Superior temporal gyrus (tissue), 1 donor: ENCODE data around the gene AP1G1.
A peak's percentile ranks its signal among the peaks of the same experiment; 100 is the strongest.

Experiments used
- DNase-seq: peaks from one replicate; pipeline ENCODE4 v3.0.0-alpha.2; 2016; ENCODE audit errors: extremely low spot score

AP1G1 gene

DNA sequence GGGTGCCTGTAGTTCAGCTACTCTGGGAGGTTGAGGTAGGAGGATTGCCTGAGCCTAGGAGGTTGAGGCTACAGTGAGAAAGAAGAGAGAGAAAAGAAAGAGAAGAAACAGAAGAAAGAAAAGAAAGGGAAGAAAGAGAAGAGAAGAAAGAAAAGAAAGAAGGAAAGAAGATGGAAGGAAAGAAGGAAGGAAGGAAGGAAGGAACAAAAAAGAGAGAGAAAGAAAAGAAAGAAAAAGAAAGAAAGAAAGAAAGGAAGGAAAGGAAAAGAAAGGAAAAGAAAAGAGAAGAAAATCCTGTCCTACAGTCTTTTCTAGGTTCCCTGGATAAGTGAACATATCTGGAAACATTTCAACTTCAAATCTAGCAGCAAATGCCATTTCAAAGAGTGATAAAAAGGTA, 54.5 kb downstream of the AP1G1 start:
- DNase-seq, result no peak

DNA sequence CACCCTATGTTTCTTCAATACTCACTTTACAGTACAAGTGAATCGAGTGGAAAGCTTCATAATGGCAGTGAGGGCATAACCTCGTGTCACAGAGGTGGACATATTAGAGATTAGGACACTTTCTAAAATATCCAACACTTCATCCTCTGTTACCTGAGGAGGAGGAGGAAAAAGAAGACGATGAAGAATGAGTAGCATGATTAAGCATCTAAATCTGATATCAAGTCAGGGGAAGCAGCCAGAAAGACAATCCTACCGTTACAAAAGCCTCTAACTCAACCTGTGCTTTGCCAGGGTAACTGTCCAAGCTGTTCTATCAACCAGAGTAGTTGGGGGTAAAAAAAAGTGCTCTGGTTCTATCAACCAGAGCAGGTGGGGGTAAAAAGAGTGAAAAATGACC, 60.4 kb downstream of the AP1G1 start:
- no peak for DNase-seq

DNA sequence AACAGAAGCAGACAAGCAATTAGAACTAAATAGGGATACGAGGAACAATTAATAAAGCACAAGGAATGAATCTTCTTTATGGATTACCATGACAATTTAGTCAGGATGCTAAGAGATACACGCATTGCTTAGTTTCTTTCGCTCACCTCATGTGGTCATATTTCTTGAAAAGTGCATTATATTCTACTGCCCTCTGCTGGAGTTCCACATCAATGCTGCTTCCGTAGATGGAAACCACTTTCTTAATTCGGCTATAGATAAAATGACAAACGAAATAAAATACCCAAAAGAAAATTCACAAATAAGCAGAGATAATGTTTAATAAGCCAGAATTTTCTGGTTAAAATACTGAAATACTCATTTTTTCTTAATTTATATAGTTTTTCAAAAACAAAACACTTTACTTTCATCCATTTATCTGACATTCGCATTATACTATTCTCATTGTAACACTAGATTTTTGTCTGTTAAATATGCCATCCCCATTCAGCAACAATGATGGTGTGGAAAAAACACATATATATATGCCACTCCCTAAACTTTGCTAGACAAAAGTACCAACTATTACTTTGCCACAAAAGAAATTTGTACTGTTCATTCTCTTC, 62.1 kb downstream of the AP1G1 start:
- peak; percentile 85 for DNase-seq

DNA sequence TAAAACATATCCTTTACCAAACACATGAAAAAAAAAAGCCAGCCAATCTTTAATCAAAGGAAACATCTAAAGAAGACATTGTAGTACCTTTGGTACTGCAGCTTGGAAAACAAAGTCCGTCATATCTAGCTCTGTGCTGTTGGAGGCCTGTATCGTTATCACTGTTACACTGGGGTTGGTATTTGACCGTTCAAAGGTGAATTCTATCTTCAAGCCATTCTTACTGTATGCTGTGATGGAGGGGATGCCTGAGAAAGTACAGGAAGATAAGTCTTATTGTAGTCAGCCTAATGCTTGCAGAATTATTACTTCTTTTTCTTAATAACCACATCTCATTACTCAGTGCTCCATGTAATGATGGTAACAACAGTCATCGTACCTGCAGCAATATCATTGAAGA, 69.8 kb downstream of the AP1G1 start:
- DNase-seq, result no peak

DNA sequence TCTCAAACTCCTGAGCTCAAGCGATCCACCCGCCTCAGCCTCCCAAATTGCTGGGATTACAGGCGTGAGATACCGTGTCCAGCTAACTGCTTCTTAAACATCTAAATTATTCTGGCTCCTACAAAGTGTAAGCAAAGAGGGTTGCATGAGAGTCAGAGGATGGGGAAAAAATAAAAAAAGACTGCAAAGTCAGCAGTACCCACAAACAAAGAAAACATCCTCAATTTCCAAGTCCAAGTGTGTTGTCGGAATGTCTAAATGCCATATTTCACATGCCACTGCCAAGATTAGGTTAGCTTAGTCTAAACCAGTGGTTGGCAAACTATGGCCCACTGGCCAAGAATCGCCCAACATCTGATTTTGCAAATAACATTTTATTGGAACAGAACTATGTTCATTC, 71.1 kb downstream of the AP1G1 start:
- no peak for DNase-seq

DNA sequence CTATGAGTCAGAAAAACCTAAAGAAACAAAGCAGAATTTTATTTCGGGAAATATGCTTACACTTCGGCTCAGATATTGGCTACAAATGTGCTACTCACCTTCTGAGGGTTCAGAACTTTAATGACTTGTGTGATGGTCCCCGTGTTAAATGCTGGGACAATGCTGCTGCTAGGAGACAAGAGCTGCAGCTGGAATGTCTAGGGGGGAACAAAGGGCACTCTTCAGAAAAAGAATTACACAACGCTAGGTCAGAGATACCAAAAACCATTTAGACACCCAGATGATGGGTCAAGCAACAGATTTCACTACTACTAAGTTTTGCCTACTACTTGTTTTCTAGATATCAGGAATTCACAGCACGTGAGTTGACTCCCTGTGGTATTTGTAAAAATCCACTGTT, 74.1 kb downstream of the AP1G1 start:
- DNase-seq, result no peak

DNA sequence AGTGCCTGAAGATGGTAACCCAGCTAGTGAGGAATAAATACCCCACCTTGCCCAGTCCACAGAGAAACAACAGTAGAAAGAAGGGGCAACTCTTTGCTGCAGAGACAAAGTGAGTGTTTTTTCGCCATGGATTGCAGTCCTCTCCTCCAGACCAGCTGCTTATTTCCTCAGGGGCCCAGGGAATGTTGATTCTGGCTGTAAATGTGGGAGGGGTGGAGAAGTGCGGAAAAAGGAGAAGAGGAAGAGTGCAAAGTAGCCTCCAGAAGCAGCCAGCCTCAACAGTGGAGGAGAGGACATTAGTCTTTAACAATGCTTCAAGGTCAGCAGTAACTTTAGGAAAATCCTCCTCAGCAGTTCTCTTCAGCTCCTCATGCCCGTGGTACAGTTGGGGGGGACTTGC, 76.0 kb downstream of the AP1G1 start:
- no peak for DNase-seq

DNA sequence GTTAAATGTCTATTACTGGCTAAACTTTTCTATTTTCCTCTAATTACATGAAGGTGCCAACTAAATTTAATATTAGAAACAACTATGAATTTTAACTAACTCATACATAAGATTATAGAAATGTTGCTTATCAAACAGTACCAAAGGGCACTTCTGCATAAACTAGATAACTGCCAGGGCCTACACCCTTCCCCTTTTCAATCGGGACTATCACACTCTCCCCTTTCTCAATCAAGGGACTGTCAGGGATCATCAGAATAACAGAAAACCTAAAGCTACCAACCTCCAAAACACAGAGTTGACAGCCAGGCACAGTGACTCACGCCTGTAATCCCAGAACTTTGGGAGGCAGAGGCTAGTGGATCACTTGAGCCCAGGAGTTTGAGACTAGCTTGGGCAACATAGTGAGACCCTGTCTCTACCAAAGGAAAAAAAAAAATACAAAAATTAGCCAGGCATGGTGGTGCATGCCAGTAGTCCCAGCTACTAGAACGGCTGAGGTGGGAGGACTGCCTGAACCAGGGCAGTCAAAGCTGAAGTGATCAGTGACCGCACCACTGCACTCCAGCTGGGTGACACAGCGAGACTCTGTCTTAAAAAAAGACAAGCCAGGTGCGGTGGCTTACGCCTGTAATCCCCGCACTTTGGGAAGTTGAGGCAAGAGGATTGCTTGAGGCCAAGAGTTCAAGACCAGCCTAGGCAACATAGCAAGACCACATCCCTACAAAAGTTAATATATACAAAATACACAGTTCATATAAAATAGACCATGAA, 80.9 kb downstream of the AP1G1 start:
- DNase-seq, result no peak

DNA sequence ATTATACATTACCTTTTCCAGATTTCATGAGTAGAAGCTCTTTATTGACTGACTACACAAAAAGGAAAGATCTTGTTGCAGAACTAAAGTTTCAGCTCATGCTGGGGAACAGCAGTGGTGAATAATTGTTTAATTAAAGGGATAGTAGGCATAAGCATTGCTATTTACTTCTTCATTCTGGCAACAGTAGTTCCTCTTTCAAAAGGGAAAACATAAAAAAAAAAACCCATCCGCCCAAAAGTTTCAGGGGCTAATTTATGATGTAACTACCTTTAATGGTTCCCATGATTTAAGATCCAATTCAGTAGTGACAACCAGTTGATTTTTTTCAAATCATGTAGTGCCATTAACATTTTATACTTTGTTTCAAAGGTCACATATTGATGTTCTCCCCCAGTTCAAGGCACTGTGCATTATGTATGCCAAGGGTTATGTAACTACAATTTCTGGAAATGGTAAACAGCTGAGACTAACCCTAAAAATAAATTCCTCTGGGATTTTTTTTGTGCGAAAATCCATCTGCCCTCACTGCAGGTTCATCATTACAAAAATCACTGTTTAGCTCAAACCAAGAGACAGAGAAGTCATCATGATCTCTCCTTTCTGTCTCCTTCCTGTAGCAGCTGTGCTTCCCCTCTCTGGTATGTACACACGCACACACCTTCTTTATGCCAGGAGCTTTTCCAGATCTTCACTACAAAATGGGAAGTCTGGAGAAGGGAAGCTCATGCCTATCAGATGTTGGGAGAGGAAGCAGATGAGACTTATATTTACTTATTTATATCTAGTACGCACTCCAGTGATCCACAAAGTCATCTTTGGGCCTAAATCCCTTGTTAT, 81.9 kb downstream of the AP1G1 start:
- peak; percentile 41 for DNase-seq

DNA sequence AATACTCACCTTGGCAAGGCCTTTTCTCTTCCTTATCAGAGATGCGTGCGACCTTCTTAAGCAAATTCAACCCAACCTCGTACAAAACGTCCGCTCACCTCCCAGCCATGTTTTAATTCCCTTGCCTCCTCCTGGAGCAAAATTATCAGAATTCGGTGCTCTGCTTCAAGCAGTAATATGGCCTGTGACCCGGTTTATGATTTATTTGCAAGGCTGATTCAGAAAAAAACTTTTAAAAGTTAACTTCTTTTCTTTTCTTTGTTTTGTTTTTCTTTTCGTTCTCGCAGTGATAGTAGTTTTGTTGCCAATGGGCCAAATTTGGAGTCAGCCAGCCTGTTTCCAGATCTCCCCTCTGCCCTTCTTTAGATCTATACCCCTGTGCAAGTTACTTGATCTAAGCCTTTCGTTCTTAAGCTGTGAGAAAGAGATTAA, 84.3 kb downstream of the AP1G1 start, which contains the start of gene PHLPP2:
Gene PHLPP2, minus strand, starts transcription at position 382 of the 432 bp plus-strand sequence. CDS start 9,906 bp downstream, outside the sequence.
- peak; percentile 54 for DNase-seq

DNA sequence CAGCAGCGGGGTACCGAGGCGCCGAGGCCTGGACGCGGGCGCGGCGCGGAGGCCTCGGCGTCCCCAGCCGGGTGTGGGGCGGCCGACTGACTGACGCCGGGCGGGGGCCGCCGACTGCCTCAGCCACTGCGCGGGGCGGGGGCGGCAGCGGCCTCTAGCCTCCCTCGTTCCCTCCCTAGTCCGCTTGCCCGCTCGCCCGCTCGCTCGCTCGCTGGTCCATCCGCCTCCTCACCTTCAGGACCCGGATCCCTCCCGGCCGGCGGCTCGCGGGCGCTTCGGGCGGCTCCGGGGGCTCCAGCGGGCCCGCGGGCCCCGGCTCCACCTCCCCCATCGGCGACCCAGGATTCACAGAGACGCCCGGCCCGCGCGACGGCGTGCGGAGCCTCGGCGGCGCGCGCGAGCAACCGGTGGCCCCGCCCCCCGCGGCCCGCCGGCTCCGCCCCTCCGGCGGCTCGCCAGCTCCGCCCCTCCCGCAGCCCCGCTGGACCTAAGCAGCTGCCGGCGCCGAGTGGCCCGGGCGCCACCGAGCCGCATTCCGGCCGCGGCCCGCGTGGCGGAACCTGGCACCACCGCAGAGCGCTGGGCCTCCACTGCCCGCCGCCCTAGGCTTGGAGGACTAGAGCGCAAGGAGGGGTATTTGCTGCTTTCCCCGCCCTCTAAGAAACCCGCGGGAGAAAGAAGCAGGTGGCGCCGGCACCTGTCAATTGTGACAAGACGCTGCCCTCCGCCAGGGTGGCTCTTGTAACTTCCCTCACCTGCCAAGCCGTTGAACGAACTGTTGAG, 84.9 kb downstream of the AP1G1 start:
- DNase-seq, result peak; percentile 78

DNA sequence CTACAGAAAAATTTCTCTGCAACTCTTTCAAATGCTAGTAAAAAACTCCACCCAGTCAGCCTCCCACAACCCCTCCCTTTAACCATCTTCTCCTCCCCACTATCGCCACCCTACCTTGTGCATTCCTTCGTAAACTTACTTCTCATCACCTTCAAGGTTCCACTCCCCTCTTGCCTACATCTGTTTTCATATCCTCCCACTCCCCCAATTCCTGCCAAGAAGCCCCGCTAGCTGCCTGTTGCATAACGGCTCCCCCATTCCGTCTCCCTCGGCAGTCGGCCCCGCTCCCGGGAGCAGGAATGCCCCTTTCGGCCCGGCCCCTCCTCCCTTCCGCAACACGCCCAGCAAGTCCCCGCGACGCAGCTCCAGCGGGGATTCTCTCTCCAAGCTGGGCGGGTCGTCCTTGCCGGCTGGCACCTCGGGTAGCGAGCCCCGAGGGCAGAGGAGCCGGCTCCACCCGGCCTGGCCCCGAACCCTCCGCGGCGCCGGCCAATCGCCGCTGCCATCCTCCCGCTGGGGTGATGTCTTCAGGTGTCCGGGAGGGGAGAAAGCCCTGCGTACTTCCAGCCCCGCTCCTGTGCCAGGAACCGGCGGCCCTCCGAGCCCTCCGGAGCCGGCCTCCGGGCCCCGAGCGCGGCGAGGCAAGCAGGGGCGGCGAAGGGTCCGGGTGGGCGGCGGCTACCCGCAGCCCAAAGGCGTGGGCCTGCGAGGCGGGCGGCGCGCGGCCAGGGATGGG, 85.7 kb downstream of the AP1G1 start:
- no peak for DNase-seq

DNA sequence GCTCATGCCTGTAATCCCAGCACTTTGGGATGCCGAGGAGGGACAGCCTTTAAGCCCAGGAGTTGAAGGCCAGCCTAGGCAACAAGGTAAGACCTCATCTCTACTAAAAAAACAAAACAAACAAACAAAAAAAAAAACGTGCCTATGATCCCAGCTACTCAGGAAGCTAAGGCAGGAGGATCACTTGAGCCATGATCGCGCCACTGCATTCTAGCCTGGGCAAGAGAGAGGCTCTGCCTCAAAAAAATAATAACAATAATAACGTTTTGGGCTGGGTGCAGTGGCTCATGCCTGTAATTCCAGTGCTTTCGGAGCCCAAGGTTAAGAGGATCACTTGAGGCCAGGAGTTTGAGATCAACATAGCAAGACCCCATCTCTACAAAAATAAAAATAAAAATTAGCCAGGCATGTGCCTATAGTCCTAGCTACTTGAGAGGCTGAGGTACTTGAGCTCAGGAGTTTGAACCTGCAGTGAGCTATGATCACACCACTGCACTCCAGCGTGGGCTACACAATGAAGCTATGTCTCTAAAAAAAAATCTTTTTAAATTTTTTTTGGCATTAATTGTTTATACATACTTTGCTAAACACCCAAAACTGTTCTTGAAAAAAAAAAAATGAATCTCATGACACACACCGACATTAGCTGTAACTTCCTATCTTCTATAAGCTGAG, 87.4 kb downstream of the AP1G1 start:
- DNase-seq, result no peak

DNA sequence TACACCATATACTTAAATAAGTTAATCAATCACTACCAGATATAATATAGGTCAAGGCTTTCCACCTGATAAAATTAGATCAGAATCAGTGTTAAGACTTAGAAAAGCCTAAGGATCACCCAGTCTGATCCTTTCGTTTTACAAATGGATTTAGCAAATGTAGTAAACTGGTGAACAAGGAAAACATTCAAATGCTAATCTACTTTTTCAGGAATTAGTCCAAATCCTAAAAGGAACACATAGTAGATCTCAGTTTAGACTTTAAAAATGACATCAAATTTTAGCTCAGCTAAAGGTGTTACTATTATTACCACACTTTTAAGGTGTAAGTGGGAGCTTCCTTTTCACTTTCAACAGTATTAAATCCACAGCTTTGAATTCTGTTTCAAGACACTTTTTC, 96.1 kb downstream of the AP1G1 start:
- DNase-seq, result no peak

DNA sequence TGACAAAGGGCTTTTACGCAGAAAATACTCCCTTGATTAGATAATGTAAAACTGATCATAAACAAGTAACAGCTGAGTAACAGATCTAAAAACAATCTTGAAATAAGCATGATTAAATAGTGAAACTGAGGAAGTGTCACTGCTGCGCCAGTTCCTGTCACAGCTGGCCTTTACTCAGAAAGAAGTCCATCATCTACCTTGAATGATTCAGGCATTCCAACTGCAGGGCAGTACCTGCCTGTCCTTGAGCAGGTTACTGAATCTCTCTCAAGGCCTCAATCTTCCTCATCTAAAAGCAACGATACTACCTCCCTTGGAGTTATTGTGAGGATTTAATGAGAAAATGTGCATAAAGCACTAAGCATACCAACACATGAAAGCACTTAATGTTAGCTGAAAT, 96.8 kb downstream of the AP1G1 start:
- DNase-seq, result no peak

DNA sequence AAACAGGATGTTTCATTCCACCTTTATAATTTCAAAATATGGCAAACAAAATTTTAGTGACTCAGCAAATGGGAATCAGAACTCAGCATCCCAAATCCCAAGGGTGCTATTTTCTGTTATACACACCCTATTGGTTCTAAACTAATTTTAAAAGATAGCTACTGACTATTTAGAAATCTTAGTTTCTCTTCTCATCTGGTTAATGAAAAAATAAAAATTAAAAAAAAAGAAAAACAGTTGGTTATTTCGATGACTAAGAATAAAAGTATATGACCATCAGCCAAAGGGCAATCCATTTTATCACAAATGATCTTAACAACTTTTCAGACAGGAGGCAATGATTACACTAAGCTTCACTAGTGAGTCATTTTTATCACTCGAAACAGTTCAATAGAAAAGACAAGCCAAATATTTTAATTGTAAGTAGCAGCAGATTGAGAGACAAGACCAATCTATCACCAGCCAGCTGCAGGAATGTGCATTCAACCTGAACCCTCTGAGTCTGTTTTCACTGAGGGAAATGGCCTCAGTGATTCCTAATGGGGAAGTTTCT, 99.3 kb downstream of the AP1G1 start:
- no peak for DNase-seq

DNA sequence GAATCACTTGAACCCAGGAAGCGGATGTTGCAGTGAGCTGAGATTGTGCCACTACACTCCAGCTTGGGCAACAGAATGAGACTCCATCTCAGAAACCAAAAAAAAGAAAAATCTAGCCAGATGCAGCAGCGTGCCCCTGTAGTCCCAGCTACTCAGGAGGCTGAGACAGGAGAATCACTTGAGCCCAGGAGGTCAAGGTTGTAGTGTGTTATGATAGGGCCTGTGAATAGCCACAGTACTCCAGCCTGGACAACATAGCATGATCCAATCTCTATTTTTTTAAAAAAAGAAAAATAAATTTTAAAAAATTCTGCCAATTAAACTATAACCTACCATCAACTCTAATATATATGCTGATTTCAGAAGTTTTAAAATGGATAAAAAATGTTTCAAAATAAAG, 99.9 kb downstream of the AP1G1 start:
- DNase-seq, result no peak

DNA sequence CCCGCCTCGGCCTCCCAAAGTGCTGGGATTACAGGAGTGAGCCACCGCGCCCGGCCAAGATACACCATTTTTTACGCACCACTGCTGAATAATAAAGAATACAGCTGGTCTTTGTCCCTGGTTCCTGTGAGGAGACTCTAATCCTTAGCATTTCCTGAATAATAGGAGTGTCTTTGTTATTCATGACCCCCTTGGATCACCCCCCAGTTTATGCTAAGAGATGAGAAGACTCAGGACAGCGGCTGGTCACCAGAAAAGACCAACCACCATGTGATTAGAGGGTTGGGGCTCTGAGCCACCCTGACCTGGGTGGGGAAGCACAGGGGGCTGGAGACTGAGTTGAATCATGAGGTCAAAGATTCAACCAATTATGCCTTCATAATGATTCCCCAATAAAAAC, 101.4 kb downstream of the AP1G1 start:
- DNase-seq, result no peak

DNA sequence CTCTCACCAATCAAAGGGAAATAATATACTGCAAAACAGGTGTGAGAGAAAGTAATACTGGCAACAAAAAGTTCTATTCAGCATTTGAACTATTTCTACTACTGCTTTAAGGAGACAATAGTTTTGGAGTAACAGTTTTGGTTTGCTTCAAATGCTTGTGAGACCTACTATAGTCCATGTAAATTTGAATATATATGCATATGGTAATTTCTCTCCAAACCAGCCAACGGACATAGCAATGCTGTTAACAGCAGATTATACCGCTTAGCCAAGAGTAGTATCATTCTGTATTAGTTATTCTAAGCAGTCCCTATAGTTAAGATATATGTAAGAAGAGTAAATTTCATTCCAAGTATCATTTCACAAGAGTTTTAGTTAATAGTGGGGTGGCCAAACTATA, 102.6 kb downstream of the AP1G1 start:
- DNase-seq, result no peak

DNA sequence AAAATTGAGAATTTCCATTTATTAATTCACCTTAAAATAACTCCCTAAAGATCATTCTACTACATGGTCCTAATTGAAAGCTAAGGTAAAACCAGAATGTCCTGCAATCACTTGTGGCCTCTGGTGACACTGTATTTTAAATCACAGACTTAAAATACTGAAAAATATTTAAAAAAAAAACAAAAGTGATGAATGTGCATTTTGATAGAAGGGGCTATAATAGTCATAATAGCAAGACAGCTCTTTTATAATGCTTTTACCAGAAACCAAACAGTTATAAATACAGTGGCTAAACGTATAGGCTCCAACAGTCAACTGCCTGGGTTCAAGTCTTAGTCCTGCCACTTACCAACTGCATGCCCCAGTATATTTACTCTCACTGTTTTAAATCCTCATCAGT, 105.3 kb downstream of the AP1G1 start:
- no peak for DNase-seq
